A549 treated with Mapracorat at 1 μM for 4 hours (cell line): ENCODE data around the gene ATP5MC2. TPM values are rescaled to one million over a fixed set of nuclear protein-coding genes. Genes with fewer than 3 reads are reported as not detected.

Source experiments
- total RNA-seq: library from RNA; stranded (reverse); fragments of 200-300 nt; extraction: Qiagen RNA extraction; gene quantifications from 5 replicates; pipeline ENCODE4 v1.2.3, GENCODE V29; 2022

The ATP5MC2 gene
- 639 to 703 TPM (median 667 TPM) in 5 replicates for total RNA-seq

DNA sequence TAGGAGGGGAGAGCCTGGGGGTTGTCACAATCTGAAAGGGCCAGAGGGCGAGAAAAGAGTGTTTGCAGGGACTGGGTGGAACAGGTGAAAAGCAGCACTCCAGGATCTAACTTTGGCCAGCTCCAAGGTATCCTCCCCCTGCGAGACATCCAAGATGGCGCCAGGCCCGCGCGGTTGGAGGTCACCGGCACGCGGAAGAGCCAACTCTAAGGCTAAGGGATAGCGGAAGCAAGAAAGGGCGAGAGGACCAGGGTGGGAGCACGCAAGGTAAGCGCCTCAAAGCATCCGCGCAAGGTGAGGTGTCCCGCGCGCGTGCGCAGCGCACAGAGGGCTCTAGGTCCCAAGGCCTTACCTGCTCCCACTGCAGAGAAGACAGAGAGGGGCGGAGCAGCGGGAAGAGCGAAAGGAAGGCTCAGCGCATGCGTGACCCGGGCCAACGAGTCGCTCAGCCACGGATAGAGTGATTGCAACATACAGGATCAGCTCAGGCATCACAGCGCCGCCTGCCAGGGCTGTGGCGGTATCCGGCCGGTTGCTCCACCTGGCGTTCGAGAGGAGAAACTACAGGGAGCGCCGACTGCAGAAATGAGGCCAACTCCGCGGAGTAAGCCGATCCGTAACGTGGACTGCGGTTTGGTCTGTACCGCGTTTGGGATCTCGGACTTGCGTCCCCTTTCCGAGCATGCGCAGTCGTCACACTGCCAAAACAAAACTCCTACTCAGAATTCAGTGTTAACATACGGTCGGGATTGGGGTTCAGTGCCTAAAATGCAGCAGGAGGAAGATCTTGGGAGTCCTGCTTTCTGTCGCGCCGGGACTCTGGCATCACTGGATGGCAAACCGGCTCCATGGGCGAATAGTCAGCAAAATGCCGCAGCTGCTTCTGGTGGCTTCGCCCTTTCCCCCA lies at the start of gene ATP5MC2:
Gene ATP5MC2, minus strand, starts transcription at position 383 of the 907 bp plus-strand sequence. CDS start 3,469 bp downstream, outside the sequence.

DNA sequence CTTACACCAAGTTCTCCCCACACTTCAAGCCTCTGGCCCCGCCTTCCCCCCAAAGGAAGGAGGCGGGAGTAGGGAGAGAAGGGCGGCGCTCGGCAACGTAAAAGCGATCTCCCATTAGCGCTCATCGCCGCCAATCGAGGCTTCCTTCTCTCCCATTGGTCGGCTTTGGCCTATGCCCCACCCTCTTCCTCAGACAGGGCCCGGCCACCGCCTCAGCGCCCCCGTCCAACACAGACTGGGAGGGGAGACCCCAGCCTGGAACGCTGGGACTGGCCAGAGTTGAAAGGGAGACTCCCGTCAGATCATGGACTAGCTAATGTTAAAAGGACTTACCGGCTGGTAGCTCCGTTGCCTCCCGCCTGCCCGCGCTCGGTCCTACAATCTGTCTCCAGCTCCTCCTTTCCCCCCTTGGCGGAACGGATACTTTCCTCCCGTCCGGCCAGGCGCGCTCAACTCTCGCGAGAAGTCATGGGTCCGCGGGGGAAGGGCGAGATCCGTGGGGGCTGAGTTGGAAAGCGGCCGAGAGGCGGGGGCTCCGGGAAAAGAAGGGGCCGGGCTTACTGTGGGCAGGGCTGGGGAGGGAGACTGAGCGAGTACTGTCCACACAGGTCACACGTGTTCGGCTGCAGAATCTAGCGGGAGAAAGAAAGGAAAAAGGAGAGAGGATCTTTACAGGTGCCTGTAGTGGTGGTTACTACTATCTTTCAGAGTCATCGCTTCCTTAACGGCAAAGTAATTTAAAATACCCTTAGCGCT lies 49.8 kb downstream of the ATP5MC2 start, which contains the start of gene ATF7:
Gene ATF7, minus strand, starts transcription at position 437 of the 756 bp plus-strand sequence. CDS start 25,382 bp downstream, outside the sequence.

Other genes with a start within 250 kb of the ATP5MC2 start
- 286 to 362 TPM (median 330 TPM) in 5 replicates for gene PRR13, start 234.3 kb downstream of the ATP5MC2 start, total RNA-seq
- 590 to 639 TPM (median 617 TPM) in 5 replicates for gene PCBP2, start 224.0 kb downstream of the ATP5MC2 start, total RNA-seq
- 10.8 to 16.6 TPM (median 13.1 TPM) in 5 replicates for gene MAP3K12, start 176.6 kb downstream of the ATP5MC2 start, total RNA-seq
- gene TARBP2, start 174.8 kb downstream of the ATP5MC2 start, total RNA-seq, result 40.4 to 57.8 TPM (median 53.9 TPM) in 5 replicates
- not detected in 5 replicates for gene NPFF, start 168.6 kb downstream of the ATP5MC2 start, total RNA-seq
- gene ATF7, start 49.7 kb downstream of the ATP5MC2 start, total RNA-seq, result 16.4 to 21.1 TPM (median 17.4 TPM) in 5 replicates
- 16.9 to 21.0 TPM (median 18.6 TPM) in 5 replicates for gene CALCOCO1, start 51.4 kb upstream of the ATP5MC2 start, total RNA-seq
- not detected in 5 replicates for gene CISTR, start 75.9 kb upstream of the ATP5MC2 start, total RNA-seq